Heart left ventricle (tissue), 13 donors: ENCODE results near the gene SETBP1.

Experiments used
- CTCF ChIP-seq, 12 donors: fragments of 200-600 bp; sonication (generic) in 4 of 12; IDR thresholded peaks; one replicate each; pipeline versions ENCODE4 v1.5.0 to v1.8.0; 2018 to 2022; ENCODE audit warnings: antibody characterized with exemption in 12 of 12, mild to moderate bottlenecking in 5 of 12
- POLR2A ChIP-seq, 2 donors: fragments of 450-650 bp; IDR thresholded peaks; one replicate each; pipeline ENCODE4 v1.6.1; 2017; ENCODE audit warnings: antibody characterized with exemption in 2 of 2, mild to moderate bottlenecking in 2 of 2, moderate library complexity in 2 of 2
- donor health status: ischemic (EF 13 %, LVEDD 7.1; RV severe dilation, severe dysfunction).
- donor health status: DM: no; HTN: yes; CAD: no.
- donor health status: DM: no; HTN: no; CAD: no.
- donor health status: ischemic (EF 25% LVEDD 6.9; RV normal size, moderate dysfunction).
- donor health status: ischemic (EF 25% LVEDD 5.7; RV mildly dilated, moderate dysfunction).
- donor health status: ischemic (EF 35%, LVEDD 5.7; RV mildly dilated, moderate dysfunction).
- donor health status: nonischemic (EF 11% LVEDD 7.7; RV severe dilation, severe dysfunction).
- donor health status: DM: yes; HTN: yes; CAD: no.
- donor health status: PGD.
- donor health status: ischemic (EF 29% LVEDD 5.4; RV normal size, mild dysfunction).
- donor health status: nonischemic (EF 23%, LVEDD 6.1; RV moderate dilation, normal function).

DNA sequence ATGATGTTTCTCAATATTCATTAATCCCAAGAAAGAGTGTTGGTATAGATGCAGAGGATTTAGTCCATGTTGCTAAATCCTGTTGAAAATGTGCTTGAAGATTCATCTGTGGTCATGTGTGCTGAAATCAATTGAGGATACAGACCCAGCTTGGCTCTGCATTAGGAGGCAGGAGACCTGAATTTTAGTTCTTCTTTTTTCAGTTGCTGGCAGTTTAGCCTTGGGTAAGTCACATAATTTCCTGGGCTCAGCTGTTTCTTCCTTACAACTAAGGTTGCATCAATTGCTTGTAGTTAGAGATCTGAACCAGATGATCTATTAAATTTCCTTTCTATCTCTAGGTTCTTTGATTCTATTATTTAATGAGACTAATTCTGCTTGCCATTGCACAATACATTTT is 54.4 kb downstream of the SETBP1 start:
- TF ChIP-seq CTCF (IDR thresholded peaks at IDR 0.05) (no peak), POLR2A (IDR thresholded peaks at IDR 0.05) (no peak)
